Stimulated activated CD4-positive, alpha-beta T cell treated with anti-CD3 and anti-CD28 coated beads, Interleukin-12 subunit alpha, Interleukin-12 subunit beta, amount 100 ng/mL, for 24 hours (primary cell): ENCODE measurements around the gene CS.
"Not testable (repeated sequence)": the region's sequence is repeated elsewhere in the genome, so short reads cannot be mapped to it uniquely, and the experiment has no call there.

Experiments
- DNase-seq, 2 experiments: peaks; one replicate each; pipeline ENCODE4 v3.0.0-alpha.2; 2020; ENCODE audit warnings: low read depth in 2 of 2

The CS gene

GRCh38 chr12:56299853-56300643 lies at the start of gene CS:
Gene CS (minus strand): TSS chr12:56300330. CDS start chr12:56300201, 129 bp downstream.
- peak; percentile 96 to 99 for DNase-seq

DNA sequence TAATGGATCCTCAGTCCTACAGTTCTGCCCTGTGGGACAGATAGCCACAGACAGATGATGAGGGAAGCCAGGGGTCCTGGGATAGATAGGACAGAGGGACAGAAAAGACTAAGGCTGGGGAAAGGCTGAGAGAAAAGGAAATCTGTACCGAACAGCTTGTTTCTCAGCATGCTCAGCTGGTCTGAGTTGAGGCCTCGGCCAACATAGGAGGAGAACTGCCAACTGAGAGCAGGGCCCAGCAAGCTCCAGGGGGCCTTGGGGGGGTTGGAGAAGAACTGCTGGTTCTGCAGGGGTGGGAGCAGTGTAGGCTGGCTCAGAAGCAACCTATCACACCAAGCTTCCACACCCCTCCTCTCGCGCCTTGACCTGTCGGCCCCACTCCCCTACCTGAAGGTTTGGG lies 48.6 kb upstream of the CS start:
- DNase-seq: no peak

GRCh38 chr12:56347255-56347654 lies 47.1 kb upstream of the CS start:
- DNase-seq: not testable (repeated sequence)

DNA sequence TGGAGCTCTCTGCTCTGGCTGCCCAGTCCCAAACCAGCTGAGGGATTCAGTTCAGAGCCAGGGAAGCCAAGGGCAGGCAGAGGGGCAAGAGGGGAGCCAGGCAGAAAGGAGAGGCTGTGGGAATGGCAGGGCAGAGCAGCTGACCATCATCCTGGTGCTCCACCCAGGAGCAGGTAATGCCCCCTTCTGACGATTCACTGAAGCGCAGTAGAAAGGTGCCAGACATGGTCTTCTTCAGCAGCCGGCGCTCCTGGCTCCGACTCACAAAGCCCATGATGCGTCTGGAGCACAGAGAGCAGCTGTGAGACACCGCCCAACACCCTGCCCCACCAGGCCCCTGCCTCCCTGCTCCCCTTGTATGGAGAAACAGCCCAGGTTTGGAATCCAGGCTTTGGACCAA lies 46.5 kb upstream of the CS start:
- no peak for DNase-seq

GRCh38 chr12:56342290-56342689 lies 42.2 kb upstream of the CS start:
- DNase-seq: not testable (repeated sequence)

- no peak for DNase-seq
These were observed 41.5 kb upstream of the CS start for GRCh38 chr12:56341616-56342015.

DNA sequence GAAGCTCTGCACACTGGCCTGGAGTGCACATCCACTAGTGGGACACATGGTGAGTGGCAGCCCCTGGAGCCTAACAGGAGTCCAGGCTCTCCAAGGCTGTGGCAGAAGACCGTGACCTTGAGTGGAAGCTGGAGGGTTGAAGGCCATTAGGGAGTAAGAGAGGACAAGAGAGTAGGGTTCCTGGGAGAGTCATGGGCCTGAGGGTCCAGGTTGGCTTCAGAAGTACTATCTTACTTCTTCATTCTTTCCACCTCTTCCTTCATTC lies 39.0 kb upstream of the CS start:
- no peak for DNase-seq

- DNase-seq: peak; percentile 75 to 79
These were observed 38.4 kb upstream of the CS start, which contains the start of gene IL23A for GRCh38 chr12:56338308-56339157. Gene IL23A (plus strand): TSS chr12:56338884. CDS start chr12:56339045, 161 bp downstream.

DNA sequence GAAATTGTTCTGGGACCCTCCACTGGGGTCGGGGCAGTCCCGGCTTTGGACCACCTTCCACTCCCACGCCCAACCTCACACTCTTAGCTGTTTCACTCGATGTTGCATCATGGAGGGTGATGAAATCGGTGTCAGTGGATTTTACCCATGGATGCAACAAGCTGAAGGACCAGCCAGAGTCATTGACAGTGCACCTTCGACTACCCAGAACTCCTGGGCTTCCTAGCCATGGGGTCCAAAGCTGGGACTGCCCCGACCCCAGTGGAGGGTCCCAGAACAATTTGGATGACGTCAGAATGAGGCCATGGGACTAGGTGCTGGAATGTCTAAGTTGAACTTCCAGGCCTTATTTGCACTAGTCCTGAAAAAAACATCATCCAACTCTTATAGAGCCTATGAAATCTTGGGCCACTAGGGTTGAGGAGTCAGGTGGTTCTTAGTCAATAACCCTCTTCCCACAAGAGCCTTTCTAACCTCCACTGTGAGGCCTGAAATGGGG lies 37.7 kb upstream of the CS start:
- no peak for DNase-seq

GRCh38 chr12:56336361-56337167 lies 36.4 kb upstream of the CS start:
- no peak for DNase-seq

GRCh38 chr12:56335527-56335926 lies 35.4 kb upstream of the CS start:
- not testable (repeated sequence) for DNase-seq

- no peak for DNase-seq
These were observed 34.3 kb upstream of the CS start for GRCh38 chr12:56334490-56334793.

- peak; percentile 84 to 89 for DNase-seq
These were observed 33.8 kb upstream of the CS start, which contains the start of gene PAN2 for GRCh38 chr12:56333679-56334489. Gene PAN2 (minus strand): TSS chr12:56334000. CDS start chr12:56333094, 906 bp downstream.

- DNase-seq: no peak
These were observed 33.1 kb upstream of the CS start for GRCh38 chr12:56333197-56333678.

DNA sequence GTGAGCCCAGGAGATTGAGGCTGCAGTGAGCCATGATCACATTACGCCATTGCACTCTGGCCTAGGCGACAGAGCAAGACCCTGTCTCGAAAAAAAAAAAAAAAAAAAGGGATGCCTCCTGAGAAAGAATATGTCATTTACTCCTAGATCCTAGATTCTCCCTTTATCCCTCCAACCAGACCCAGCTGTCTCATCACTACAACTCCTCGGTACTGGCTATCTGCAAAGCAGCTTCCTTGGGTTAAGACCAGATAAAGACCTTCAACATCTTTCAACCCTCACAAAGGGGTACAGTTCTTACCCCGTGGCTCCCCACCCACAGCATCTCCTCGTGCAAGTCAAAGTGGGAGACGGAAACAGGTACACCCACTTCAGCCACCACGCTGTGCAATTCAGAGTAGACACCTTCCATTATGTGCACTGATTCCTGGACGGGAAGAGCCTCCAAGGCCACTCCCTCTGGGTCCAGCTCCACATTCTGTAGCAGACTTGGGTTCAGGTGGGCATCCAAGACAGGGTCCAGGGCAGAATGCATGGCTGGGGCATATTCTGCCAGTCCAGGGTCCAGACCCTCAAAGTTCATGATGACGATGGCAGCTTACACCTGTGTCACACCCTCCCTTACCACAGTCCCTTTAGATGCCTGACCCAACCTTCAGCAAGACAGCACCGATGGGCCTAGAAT lies 32.5 kb upstream of the CS start:
- no peak for DNase-seq

GRCh38 chr12:56330936-56331490 lies 30.9 kb upstream of the CS start:
- DNase-seq: no peak

GRCh38 chr12:56326533-56326932 lies 26.4 kb upstream of the CS start:
- DNase-seq: no peak

DNA sequence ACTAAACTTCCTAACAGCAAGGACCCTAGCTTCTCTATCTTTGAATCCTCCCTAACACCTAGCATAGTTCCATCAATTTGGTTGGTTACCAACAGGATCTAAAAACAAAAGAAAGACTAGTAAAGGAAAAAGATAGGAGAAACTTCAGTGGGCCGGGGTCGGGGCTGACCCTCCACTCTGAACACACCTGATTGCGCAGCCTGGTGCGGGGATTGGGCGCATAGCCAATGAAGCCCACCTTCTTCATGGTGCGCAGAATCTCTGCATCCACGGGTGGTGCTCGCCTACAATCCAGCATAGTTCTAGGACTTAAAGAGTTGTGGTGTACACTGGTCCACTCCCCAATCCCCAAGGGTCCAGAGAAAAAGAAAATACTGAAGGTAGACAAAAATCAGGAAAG lies 26.0 kb upstream of the CS start:
- no peak for DNase-seq

DNA sequence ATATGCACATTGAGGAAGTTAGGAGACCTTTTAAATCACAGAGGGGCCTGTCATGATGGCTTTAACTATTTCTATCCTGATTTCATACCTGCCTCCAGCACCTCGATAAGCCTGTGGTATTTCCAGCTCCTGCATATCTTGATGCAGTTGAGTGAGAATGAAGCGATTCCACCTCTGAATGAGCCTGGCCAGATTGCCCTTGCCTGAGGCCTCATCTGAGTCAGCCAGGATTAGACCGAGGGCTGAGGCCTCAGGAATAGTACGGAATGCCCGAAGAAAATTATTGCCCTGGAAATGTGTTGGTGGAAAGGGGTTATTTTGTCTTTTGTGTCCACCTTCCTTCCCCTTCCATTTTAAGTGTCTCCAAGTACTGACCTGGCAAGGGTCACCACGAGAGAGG lies 24.1 kb upstream of the CS start:
- no peak for DNase-seq

DNA sequence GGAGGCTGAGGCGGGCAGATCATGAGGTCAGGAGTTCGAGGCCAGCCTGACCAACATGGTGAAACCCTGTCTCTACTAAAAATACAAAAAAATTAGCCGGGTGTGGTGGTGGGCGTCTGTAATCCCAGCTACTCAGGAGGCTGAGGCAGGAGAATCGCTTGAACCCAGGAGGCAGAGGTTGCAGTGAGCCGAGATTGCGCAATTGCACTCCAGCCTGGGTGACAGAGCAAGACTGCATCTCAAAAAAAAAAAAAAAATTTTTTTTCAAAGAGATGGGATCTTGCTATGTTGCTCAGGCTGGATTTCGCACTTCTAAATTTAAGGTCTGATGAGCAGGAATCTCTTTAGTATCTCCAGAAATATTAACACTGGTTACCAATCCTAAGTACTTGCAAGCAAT lies 21.5 kb upstream of the CS start:
- DNase-seq: not testable (repeated sequence)
